Measurements from ENCODE around the gene EIF1AD.
"Not testable (repeated sequence)": the region's sequence is repeated elsewhere in the genome, so short reads cannot be mapped to it uniquely, and the experiment has no call there.

The EIF1AD gene

DNA sequence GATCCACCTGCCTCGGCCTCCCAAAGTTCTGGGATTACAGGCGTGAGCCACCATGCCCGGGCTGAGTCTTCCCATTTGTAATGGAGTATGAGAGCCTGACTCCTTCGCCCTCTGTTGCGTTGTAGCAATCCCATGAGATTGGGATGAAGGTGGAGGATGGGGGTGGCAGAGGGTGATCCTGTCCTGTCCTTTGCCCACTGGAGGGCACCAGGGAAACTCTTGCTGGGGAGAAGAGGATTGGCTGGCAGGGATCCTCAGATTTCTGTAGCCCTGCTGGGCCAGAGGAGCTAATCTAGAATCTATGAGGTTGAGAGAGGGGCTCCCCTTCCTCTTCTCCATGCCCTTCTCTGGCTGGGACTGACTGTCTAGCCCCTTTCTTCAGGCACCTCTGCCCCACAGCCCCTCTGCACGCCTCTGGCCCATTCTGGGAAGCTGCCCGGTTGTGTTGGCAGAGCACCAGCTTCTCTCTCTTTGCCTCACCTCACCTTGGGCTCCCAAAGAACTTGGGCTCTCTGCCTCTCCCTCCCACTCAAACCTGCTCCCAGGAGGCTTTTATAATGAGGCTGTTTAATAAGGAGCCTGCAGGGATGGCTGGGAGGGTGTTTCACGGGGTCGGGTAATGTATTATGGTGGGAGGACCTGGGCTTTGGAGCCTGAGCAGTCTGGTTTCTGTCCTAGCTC, 33.8 kb upstream of the EIF1AD start:
- TF ChIP-seq, protein P1, sequence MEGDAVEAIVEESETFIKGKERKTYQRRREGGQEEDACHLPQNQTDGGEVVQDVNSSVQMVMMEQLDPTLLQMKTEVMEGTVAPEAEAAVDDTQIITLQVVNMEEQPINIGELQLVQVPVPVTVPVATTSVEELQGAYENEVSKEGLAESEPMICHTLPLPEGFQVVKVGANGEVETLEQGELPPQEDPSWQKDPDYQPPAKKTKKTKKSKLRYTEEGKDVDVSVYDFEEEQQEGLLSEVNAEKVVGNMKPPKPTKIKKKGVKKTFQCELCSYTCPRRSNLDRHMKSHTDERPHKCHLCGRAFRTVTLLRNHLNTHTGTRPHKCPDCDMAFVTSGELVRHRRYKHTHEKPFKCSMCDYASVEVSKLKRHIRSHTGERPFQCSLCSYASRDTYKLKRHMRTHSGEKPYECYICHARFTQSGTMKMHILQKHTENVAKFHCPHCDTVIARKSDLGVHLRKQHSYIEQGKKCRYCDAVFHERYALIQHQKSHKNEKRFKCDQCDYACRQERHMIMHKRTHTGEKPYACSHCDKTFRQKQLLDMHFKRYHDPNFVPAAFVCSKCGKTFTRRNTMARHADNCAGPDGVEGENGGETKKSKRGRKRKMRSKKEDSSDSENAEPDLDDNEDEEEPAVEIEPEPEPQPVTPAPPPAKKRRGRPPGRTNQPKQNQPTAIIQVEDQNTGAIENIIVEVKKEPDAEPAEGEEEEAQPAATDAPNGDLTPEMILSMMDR (IDR thresholded peaks at IDR 0.05): no peak
- no peak for TF ChIP-seq ZFX (IDR thresholded peaks at IDR 0.05; ENCODE audit: borderline replicate concordance)
- H3K27ac ChIP-seq: no peak overlapping the region

DNA sequence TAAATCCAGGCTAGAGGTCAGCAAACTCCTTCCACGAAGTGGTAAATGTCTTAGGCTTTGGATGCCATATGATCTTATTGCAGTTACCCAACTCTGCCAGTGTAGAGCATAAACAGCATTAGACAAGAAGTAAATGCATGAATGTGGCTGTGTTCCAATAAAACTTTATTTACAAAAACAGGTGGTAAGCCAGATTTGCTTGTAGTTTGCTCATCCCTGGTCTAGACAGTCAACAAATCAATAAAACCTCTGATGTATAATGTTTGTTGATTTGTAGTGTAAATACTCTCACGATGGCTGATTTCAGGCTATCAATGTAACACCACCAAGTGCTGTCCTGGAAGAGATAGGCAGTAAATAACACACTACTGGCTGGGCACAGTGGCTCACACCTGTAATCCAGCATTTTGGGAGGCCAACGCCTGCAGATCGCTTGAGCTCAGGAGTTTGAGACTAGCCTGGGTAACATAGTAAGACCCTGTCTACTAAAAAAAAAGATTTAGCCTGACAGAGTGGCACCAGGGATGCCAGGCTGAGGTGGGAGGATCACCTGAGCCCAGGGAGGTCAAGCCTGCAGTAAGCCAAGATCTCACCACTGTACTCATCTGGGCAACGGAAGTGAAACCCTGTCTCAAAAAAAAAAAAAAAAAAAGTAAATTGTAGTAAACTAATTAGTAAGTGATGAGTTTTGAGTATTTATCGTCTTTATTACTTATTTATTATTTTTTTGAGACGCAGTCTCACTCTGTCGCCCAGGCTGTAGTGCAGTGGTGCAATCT, 31.2 kb upstream of the EIF1AD start:
- H3K27ac ChIP-seq: no peak overlapping the region
- TF ChIP-seq, protein P1 (IDR thresholded peaks at IDR 0.05): no peak
- no peak for TF ChIP-seq ZFX (IDR thresholded peaks at IDR 0.05; ENCODE audit: borderline replicate concordance)

DNA sequence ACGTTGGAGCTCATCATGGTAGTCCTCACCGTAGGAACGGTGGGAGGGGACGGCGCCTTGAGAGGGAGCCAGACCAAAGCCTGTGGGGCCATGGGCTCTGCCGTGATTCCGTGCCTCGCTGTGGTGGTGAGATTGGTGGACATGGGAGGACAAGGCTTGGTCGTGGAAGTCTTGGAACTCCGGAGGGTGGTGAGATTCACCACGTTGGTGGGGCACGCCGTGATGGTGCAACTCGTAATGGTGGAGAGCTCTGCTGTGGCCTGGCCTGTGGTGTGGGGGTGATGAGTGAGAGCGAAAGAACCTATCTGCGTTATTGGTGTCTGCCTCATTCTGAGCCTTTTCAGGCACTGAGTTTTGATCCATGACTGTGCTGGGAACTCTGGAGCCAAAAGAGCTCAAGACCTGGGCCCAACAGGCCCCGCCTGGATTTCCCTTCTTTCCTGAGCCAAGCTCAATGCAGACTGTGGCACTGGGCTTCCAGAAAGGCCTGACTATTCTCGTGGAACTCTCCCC, 24.1 kb upstream of the EIF1AD start, which contains the start of gene CATSPER1:
Gene CATSPER1, minus strand, starts transcription at position 463 of the 513 bp plus-strand sequence. Its CDS starts 100 bp downstream, at position 363.
- H3K27ac ChIP-seq: no peak within 1 kb of the TSS
- TF ChIP-seq ZFX (IDR thresholded peaks at IDR 0.05; ENCODE audit: borderline replicate concordance): no peak
- TF ChIP-seq, protein P1 (IDR thresholded peaks at IDR 0.05): no peak

DNA sequence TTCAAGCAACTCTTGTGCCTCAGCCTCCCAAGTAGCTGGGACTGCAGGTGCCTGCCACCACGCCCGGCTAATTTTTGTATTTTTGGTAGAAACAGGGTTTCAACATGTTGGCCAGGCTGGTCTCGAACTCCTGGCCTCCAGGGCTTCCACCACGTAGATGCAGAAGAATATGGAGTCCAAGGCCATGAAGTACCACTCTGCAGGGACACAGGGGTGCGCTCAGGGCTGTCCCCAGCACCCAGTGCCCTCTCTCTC, 21.2 kb upstream of the EIF1AD start:
- H3K27ac ChIP-seq: not testable (repeated sequence)

DNA sequence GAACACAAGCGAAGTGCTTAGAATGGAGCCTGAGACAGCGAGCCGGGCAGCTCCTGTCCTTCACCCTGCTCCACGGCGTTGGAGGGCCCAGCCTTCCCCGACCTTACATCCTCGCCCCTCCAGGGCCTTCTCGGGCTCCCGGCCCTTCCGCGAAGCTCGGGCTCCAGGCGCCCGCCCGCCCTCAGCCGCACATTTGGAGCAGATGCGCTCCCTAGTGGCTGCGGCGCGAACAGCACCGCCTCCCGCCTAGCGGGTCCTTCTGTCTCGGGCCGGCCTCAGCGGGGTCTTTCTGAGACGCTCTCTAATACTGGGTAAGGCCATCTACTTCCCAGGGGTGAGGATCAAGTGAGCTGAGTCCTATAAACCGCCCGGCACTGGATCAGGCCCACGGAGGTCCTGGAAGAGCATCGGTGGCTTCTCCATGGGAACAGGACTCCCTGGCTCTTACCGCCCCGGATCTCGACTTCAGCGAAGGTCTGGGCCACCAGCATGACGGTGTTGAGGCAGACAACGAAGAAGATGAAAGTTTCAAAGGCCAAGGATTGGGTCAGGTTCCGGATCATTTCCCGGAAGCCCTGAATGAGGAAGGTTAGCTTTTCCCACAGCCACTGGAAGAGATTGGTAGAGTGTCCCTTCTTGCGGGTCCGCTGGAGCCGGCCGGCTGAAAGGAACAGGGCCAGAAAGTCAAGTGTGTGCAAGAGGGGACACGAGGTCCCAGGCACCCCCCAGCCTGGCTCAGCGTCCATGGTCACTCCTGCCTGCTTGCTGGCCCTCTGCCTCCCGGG, 20.6 kb upstream of the EIF1AD start:
- no peak overlapping the region for H3K27ac ChIP-seq
- no peak for TF ChIP-seq ZFX (IDR thresholded peaks at IDR 0.05; ENCODE audit: borderline replicate concordance)
- TF ChIP-seq, protein P1 (IDR thresholded peaks at IDR 0.05): peak; percentile 97

DNA sequence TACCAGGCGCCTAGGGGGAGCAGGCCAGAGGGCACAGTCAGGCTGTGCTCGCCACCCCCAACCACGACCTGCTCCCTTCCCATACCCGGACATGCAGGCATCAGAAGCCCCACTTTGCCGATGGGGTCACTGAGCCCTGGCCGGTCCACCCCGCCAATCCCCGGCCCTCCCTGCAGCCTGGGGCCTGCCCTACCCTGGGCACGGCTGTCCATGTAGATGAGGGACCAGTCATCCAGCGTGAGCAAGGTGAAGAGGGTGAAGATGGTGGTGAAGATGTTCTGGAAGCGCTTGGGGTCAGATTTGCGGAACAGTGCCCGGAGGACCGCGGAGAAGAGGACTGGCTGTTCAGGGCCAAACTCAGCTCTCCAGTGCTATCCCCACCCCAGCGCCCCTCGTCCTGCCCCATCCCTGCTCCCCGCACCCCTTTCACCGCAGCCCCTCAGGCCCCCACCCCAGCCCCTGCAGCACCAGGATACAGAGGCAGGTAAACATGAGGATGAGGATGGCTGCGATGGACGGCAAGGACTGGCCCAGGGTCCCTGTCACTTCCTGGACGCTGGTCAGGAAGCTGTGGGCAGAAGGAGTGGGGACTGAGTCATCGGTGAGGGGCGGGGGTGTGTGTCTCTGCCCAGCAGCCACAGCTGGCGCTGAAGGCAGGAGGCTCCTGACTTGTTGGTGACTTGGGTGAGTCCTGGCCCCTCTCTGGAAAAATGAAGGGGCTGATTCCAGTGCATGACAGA, 18.8 kb upstream of the EIF1AD start:
- TF ChIP-seq, protein P1 (IDR thresholded peaks at IDR 0.05): no peak
- TF ChIP-seq ZFX (IDR thresholded peaks at IDR 0.05; ENCODE audit: borderline replicate concordance): no peak
- H3K27ac ChIP-seq: no peak overlapping the region

DNA sequence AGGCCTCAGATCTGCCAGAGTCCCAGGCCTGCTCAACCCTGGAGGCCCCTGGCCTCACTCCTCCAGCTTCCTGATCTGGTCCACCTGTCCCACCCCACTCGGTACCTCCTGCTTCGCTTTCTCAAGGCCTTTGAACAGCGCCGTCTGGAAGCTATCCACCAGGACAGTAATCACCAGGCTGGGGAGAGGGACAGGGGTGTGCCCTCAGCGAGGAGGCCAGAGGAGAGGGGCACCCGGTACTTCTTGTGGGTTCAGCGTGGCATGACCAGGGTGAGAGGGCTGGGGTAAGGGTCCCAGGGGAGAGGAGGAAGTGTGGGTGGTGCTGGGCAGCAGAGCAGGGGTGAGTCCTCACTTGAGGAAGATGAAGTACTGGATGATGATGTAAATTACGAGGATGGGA, 18.3 kb upstream of the EIF1AD start:
- no peak for TF ChIP-seq ZFX (IDR thresholded peaks at IDR 0.05; ENCODE audit: borderline replicate concordance)
- TF ChIP-seq, protein P1 (IDR thresholded peaks at IDR 0.05): no peak
- no peak overlapping the region for H3K27ac ChIP-seq

Data from 22Rv1 (cell line).